Transverse colon (tissue), 4 donors: Measurements from ENCODE around the gene GRIPAP1.

Experiments
- POLR2A ChIP-seq: fragments of 450-650 bp; IDR thresholded peaks from one replicate; pipeline ENCODE4 v1.6.1; 2016; ENCODE audit warnings: antibody characterized with exemption, mild to moderate bottlenecking, moderate library complexity
- POLR2AphosphoS5 ChIP-seq, 3 donors: sonication (generic); formaldehyde crosslinking; IDR thresholded peaks; one replicate each; pipeline ENCODE4 v1.6.1; 2016; ENCODE audit warnings: antibody characterized with exemption in 3 of 3
- TF ChIP-seq, protein P1 (sequence below), 5 experiments: fragments of 200-600 bp in 3 of 5; fragments of 450-650 bp in 2 of 5; sonication (generic) in 3 of 5; IDR thresholded peaks; 1 replicate in 2 of 5; 2 replicates in 3 of 5; pipeline ENCODE4 v1.5.1; 2016 to 2017; ENCODE audit warnings: antibody characterized with exemption in 5 of 5, inconsistent platforms in 3 of 5, mild to moderate bottlenecking in 2 of 5, moderate library complexity in 1 of 5

DNA sequence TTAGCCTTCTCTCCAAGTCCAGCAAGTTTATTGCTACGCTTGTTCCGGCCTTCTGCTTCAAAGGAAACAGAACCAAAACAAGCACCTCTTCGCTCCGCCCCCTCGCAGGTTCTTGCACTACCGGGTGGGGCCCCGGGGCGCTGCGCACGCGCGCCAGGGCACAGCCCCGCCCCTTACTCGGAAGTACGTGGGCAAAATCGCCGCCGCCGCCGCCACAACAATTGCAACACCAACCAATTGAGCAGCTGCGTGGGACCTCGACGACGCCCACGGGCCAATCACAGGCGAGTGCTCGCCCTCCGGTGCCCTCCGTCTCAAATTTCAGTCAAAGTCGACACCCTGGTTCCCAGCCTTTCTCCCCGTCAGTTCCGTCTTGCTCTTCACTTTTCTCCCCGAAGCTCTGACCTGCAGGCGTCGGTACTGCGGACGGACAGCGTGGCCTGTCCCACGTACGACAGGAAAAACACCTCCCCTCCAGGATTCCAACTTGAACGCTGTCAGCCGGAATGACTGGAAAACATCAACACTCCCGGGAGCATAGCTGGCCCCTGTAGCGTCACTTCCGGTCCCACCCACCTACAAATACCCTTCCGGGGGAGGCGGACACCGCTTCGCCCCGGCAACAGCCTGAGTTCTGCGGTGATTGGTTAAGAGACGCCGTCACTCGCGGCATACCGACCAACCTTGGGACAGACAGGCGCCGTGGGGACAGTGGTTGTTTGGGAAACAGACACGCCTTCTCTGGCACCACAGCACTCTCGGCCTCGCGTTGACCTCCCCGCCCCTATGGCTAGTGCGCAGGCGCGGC is 44.0 kb downstream of the GRIPAP1 start:
- TF ChIP-seq, protein P1, sequence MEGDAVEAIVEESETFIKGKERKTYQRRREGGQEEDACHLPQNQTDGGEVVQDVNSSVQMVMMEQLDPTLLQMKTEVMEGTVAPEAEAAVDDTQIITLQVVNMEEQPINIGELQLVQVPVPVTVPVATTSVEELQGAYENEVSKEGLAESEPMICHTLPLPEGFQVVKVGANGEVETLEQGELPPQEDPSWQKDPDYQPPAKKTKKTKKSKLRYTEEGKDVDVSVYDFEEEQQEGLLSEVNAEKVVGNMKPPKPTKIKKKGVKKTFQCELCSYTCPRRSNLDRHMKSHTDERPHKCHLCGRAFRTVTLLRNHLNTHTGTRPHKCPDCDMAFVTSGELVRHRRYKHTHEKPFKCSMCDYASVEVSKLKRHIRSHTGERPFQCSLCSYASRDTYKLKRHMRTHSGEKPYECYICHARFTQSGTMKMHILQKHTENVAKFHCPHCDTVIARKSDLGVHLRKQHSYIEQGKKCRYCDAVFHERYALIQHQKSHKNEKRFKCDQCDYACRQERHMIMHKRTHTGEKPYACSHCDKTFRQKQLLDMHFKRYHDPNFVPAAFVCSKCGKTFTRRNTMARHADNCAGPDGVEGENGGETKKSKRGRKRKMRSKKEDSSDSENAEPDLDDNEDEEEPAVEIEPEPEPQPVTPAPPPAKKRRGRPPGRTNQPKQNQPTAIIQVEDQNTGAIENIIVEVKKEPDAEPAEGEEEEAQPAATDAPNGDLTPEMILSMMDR (IDR thresholded peaks at IDR 0.05): no peak
- peak; percentile 55 to 81 (median 78) for TF ChIP-seq POLR2AphosphoS5 (IDR thresholded peaks at IDR 0.05)
- TF ChIP-seq POLR2A: peak; percentile 84
